ENCODE results near the gene IGFBPL1. TPM values are rescaled to one million over a fixed set of nuclear protein-coding genes. Genes with fewer than 3 reads are reported as not detected.

The IGFBPL1 gene
- total and polyA plus RNA-seq, 2 donors (not counting 1 experiment from before 2014, with no cell fraction given) = not detected

- H4K20me1 ChIP-seq (ENCODE audit: control insufficient read depth, insufficient read depth, low read length, poor library complexity, severe bottlenecking) = no peaks in the 10 kb centered on the region
- H3K27ac Mint-ChIP-seq = no peak overlapping the region
- H3K9me3 ChIP-seq (ENCODE audit: control extremely low read depth in 1 of 3, control insufficient read depth in 2 of 3, insufficient read depth in 1 of 3, low read length in 2 of 3) = no peaks in the 10 kb centered on the region
- no peak for TF ChIP-seq EZH2 (IDR thresholded peaks at IDR 0.05; ENCODE audit: borderline replicate concordance, insufficient read depth, low read depth, low read length, poor library complexity, severe bottlenecking)
- no peak for TF ChIP-seq CTCF (IDR thresholded peaks at IDR 0.05)
- H3K4me2 ChIP-seq (replicated peaks; ENCODE audit: low read depth, low read length, poor library complexity, severe bottlenecking) = no peak overlapping the region
- ATAC-seq (ENCODE audit: low read depth) = no peak
- H3K9ac ChIP-seq (ENCODE audit: low read length) = no peak overlapping the region
- no peaks in the 10 kb centered on the region for H3K36me3 ChIP-seq (replicated peaks in 1 of 2; ENCODE audit: control extremely low read depth in 1 of 2, control insufficient read depth in 1 of 2, extremely low read depth in 1 of 2, insufficient read depth in 2 of 2, low read length in 1 of 2)
- CTCF ChIA-PET = no interaction called here
- 85% methylated on average over 7 of the region's 10 CpGs for WGBS (ENCODE audit: insufficient coverage)
- DNase-seq = no peak
- POLR2A ChIA-PET = no interaction called here
- H3K4me1 ChIP-seq (ENCODE audit: control insufficient read depth in 2 of 2, insufficient read depth in 2 of 2, low read length in 2 of 2) = no peaks in the 10 kb centered on the region
- no peak overlapping the region for H3K4me3 ChIP-seq (ENCODE audit: control extremely low read depth in 1 of 5, extremely low read depth in 1 of 5, insufficient read depth in 1 of 5, low read depth in 2 of 5, low read length in 4 of 5)
- H3K79me2 ChIP-seq (ENCODE audit: control insufficient read depth, insufficient read depth, low read length) = no peaks in the 10 kb centered on the region
- H3K27me3 Mint-ChIP-seq = peaks cover 8% of the 10 kb centered on the region
- H3K27ac ChIP-seq (ENCODE audit: low read length in 2 of 2) = no peak overlapping the region
- H3K4me3 Mint-ChIP-seq = no peak overlapping the region
- no peaks in the 10 kb centered on the region for H3K4me1 Mint-ChIP-seq
- H3K27me3 ChIP-seq (replicated peaks in 1 of 4; ENCODE audit: control extremely low read depth in 1 of 4, control insufficient read depth in 3 of 4, insufficient read depth in 4 of 4, low read length in 3 of 4) = peaks cover 0 to 8% (median 2%) of the 10 kb centered on the region in 4 experiments
- intact Hi-C loops (cut with micrococcal nuclease) = no loop called here
- no peak overlapping the region for H2AFZ ChIP-seq (ENCODE audit: insufficient read depth, low read depth, low read length, poor library complexity, severe bottlenecking)
- no peaks in the 10 kb centered on the region for H3K9me3 Mint-ChIP-seq (ENCODE audit: insufficient read depth)
Observed at GRCh38 chr9:38372762-38373619, 51.3 kb downstream of the IGFBPL1 start.

GRCh38 chr9:38371495-38371894 is 52.8 kb downstream of the IGFBPL1 start:
- no peak overlapping the region for H3K4me3 Mint-ChIP-seq
- Histone ChIP-seq H3K27me3 (replicated peaks in 1 of 4; ENCODE audit: control extremely low read depth in 1 of 4, control insufficient read depth in 3 of 4, insufficient read depth in 4 of 4, low read length in 3 of 4) (peaks cover 0 to 8% (median 2%) of the 10 kb centered on the region in 4 experiments), H3K79me2 (ENCODE audit: control insufficient read depth, insufficient read depth, low read length) (no peaks in the 10 kb centered on the region), H3K9me3 (ENCODE audit: control extremely low read depth in 1 of 3, control insufficient read depth in 2 of 3, insufficient read depth in 1 of 3, low read length in 2 of 3) (no peaks in the 10 kb centered on the region), H3K4me2 (replicated peaks; ENCODE audit: low read depth, low read length, poor library complexity, severe bottlenecking) (no peak overlapping the region), H3K9ac (ENCODE audit: low read length) (no peak overlapping the region), H3K27ac (ENCODE audit: low read length in 2 of 2) (no peak overlapping the region), H2AFZ (ENCODE audit: insufficient read depth, low read depth, low read length, poor library complexity, severe bottlenecking) (no peak overlapping the region), H4K20me1 (ENCODE audit: control insufficient read depth, insufficient read depth, low read length, poor library complexity, severe bottlenecking) (no peaks in the 10 kb centered on the region), H3K36me3 (replicated peaks in 1 of 2; ENCODE audit: control extremely low read depth in 1 of 2, control insufficient read depth in 1 of 2, extremely low read depth in 1 of 2, insufficient read depth in 2 of 2, low read length in 1 of 2) (no peaks in the 10 kb centered on the region), H3K4me1 (ENCODE audit: control insufficient read depth in 2 of 2, insufficient read depth in 2 of 2, low read length in 2 of 2) (no peaks in the 10 kb centered on the region), H3K4me3 (ENCODE audit: control extremely low read depth in 1 of 5, extremely low read depth in 1 of 5, insufficient read depth in 1 of 5, low read depth in 2 of 5, low read length in 4 of 5) (no peak overlapping the region)
- H3K4me1 Mint-ChIP-seq = no peaks in the 10 kb centered on the region
- POLR2A ChIA-PET = no interaction called here
- H3K27me3 Mint-ChIP-seq = peaks cover 12% of the 10 kb centered on the region
- H3K9me3 Mint-ChIP-seq (ENCODE audit: insufficient read depth) = no peaks in the 10 kb centered on the region
- DNase-seq (peak; percentile 13), ATAC-seq (ENCODE audit: low read depth) (peak; percentile 28)
- CTCF ChIA-PET = no interaction called here
- no peak overlapping the region for H3K27ac Mint-ChIP-seq
- intact Hi-C loops (cut with micrococcal nuclease) = loop anchor here (1.0 kb wide), 1 partner anchor 62 kb away; no protein-coding TSS in a partner anchor
- TF ChIP-seq EZH2 (IDR thresholded peaks at IDR 0.05; ENCODE audit: borderline replicate concordance, insufficient read depth, low read depth, low read length, poor library complexity, severe bottlenecking) = no peak
- no peak for TF ChIP-seq CTCF (IDR thresholded peaks at IDR 0.05)
- 67% methylated on average over 1 of the region's 2 CpGs for WGBS (ENCODE audit: insufficient coverage)

Data from B cell (primary cell).